BE2C (cell line): ENCODE results near the gene WSCD2.

Experiments used
- DNase-seq: peaks from one replicate; pipeline ENCODE4 v3.0.0-alpha.2; 2020
- H3K27me3 ChIP-seq: fragments of 250-450 bp; sonication (Bioruptor Pico); 2 replicates; pipeline ENCODE4 v1.5.1; 2020; ENCODE audit warnings: mild to moderate bottlenecking
- H3K36me3 ChIP-seq: fragments of 250-450 bp; sonication (Bioruptor Pico); 2 replicates; pipeline ENCODE4 v1.5.1; 2020; ENCODE audit warnings: mild to moderate bottlenecking
- H3K4me1 ChIP-seq: fragments of 250-450 bp; sonication (Bioruptor Pico); 2 replicates; pipeline ENCODE4 v1.5.1; 2020
- H3K4me3 ChIP-seq: 2 replicates; pipeline ENCODE4 v1.5.1; 2011; ENCODE audit warnings: low read depth, low read length
- H3K9me3 ChIP-seq: fragments of 250-450 bp; sonication (Bioruptor Pico); 2 replicates; pipeline ENCODE4 v1.5.1; 2020
- TF ChIP-seq, protein P1 (sequence below): IDR thresholded peaks from 2 replicates; pipeline ENCODE4 v1.5.1; 2012; ENCODE audit warnings: mild to moderate bottlenecking, low read depth, low read length

Gene WSCD2

DNA sequence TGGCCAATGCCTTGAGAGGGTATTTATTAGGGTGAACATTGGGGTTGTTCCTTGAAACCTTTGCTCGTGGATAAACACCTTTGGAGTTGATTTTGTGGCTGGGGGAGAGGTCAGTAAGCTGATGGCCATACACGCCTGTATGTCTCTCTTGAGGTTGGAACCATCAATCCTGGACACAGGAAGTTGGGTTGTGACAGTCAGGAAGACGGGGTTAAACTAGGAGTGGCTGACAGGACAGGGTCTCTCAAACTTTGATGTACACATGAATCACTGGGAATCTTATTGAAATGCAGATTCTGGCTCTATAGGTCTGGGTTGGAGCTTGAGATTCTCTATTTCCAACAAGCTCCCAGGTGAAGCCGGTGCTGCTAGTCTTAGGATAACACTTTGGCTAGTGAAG, 12.8 kb upstream of the WSCD2 start:
- Histone ChIP-seq H3K36me3 (no peaks in the 10 kb centered on the region), H3K27me3 (no peaks in the 10 kb centered on the region), H3K9me3 (no peaks in the 10 kb centered on the region), H3K4me1 (peaks cover 5% of the 10 kb centered on the region; the same call in 1 of the 2 replicates), H3K4me3 (no peak overlapping the region)
- DNase-seq, result no peak
- TF ChIP-seq, protein P1, sequence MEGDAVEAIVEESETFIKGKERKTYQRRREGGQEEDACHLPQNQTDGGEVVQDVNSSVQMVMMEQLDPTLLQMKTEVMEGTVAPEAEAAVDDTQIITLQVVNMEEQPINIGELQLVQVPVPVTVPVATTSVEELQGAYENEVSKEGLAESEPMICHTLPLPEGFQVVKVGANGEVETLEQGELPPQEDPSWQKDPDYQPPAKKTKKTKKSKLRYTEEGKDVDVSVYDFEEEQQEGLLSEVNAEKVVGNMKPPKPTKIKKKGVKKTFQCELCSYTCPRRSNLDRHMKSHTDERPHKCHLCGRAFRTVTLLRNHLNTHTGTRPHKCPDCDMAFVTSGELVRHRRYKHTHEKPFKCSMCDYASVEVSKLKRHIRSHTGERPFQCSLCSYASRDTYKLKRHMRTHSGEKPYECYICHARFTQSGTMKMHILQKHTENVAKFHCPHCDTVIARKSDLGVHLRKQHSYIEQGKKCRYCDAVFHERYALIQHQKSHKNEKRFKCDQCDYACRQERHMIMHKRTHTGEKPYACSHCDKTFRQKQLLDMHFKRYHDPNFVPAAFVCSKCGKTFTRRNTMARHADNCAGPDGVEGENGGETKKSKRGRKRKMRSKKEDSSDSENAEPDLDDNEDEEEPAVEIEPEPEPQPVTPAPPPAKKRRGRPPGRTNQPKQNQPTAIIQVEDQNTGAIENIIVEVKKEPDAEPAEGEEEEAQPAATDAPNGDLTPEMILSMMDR, result no peak

DNA sequence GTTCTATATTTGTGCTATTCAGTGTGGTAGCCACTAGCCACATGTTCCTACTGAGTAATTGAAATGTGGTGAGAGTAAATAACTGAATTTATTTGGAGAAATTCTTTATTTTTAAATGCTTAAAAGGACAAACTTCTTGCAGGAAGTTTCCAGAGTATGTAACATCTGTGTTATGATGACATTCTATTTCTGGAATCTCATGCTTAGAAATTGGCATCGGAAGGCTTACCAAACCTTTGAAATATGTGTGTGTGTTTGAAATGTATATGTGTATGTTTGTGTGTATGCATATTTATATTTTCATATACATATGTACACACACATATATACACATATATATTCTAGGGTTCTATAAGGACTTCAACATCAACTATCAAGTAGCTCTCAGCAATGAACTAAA, 12.4 kb upstream of the WSCD2 start:
- Histone ChIP-seq H3K27me3 (no peaks in the 10 kb centered on the region), H3K4me1 (peaks cover 5% of the 10 kb centered on the region; the same call in 1 of the 2 replicates), H3K9me3 (no peaks in the 10 kb centered on the region), H3K36me3 (no peaks in the 10 kb centered on the region), H3K4me3 (no peak overlapping the region)
- DNase-seq, result no peak
- TF ChIP-seq, protein P1, result no peak

DNA sequence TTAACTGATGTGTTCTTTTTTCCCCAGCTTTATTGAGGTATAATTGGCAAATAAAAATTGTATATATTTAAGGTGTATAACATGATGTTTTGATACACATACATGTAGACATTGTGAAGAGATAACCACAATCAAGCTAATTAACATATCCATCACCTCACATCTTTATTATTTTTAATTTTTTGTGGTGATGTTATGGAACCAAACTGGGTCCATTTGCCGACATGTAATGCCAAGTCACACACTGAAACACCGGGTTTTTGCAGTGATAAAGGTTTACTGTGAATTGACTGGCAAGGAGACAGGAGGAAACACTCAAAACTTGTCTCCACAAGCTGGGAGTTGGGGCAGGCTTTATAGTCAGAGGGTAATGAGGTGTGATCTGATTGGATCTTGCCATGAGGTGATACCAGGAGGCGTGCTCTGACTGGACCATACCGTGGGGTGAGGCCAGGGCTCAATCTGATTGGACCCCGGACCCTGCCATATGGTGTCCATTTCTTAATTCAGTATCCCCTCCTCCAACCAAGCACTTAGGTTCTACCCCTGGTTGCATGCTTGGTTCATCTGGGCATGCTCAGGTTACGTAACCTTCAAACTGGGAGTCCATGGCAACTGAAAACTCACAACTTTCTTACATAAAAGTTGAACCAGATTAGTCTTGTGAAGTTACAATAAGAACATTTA, 11.8 kb upstream of the WSCD2 start:
- peak; percentile 59 for DNase-seq
- H3K27me3 ChIP-seq, result no peaks in the 10 kb centered on the region

DNA sequence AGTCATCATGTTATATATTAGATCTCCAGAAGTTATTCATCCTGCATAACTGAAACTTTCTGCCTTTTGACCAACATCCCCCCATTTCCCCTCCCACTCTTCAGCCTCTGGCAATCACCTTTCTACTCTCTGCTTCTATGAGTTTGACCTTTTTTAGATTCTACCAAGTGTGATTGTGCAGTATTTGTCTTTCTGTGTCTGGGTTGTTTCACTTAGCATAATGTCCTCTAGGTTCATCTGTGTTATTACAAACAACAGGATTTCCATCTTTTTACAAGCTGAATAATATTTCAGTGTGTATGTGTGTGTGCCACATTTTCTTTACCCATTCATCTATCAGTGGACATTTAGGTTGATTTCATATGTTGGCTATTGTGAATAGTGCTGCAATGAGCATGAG, 11.2 kb upstream of the WSCD2 start:
- Histone ChIP-seq H3K9me3 (no peaks in the 10 kb centered on the region; the same call in 1 of the 2 replicates), H3K4me1 (peaks cover 5% of the 10 kb centered on the region; the same call in 1 of the 2 replicates), H3K4me3 (no peak overlapping the region), H3K36me3 (no peaks in the 10 kb centered on the region), H3K27me3 (no peaks in the 10 kb centered on the region)
- DNase-seq, result no peak
- TF ChIP-seq, protein P1, result no peak

More for the DNA sequence above, 11.8 kb upstream of the WSCD2 start:
- Histone ChIP-seq H3K36me3 (no peaks in the 10 kb centered on the region), H3K9me3 (no peaks in the 10 kb centered on the region), H3K4me1 (peaks cover 5% of the 10 kb centered on the region; the same call in 1 of the 2 replicates), H3K4me3 (no peak overlapping the region)
- TF ChIP-seq, protein P1, result no peak

DNA sequence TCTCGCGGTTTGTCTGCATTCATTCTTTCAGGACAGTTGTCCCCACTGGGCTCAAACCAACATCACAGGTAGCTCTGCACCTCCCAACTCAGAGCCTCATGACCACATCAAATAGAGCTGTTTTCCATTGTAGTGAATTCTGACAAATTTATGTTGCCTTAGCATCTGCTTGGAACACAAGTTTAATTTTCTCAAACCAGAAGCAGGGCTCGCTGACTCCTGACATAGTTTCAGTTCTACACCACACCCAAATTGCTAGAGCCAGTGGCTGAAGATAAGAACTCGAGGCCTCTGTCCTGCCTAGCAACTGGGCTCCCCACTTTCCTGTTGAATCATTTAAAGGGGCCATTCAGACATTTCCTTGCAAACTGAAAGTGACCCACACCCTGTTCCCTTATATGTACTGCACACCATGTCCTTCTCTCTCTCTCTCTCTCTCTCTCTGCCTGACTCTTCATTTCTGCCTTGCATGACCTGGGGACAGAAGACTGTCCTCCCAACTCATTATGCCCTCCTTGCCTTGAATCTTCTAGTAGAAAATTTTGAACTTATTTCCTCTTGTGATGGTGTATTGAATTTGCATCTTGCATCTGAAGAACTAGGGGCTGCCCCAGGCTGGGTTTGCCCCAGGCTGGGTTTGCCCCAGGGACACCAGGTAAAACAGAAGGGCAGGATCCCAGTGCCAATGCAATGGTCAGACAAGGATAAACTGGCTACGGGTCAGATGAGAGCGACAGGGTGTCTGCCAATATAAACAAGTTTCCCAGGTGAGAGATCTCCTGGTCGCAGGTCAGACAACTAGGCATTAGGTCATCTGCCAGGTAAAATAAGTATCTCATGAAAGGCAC, 9.7 kb upstream of the WSCD2 start:
- DNase-seq, result no peak
- TF ChIP-seq, protein P1, result no peak
- H3K4me1 ChIP-seq, result peaks cover 5% of the 10 kb centered on the region; the same call in 1 of the 2 replicates
- H3K4me3 ChIP-seq, result no peak overlapping the region
- H3K36me3 ChIP-seq, result no peaks in the 10 kb centered on the region
- H3K9me3 ChIP-seq, result no peaks in the 10 kb centered on the region; the same call in 1 of the 2 replicates
- H3K27me3 ChIP-seq, result no peaks in the 10 kb centered on the region
